Measurements from ENCODE around the gene AMOTL2. TPM values are rescaled to one million over a fixed set of nuclear protein-coding genes. Genes with fewer than 3 reads are reported as not detected.

The AMOTL2 gene
- total and polyA plus RNA-seq, 10 of the 15 experiments (the other 5 are each of a cell fraction or from before 2014, with no cell fraction given) = 0.20 to 0.33 TPM; not detected in 8

- H3K4me3 ChIP-seq = no peak overlapping the region
- in situ Hi-C loops (cut with MboI) = no loop called here
- H3K4me1 ChIP-seq (ENCODE audit: control insufficient read depth, insufficient read depth, low read length) = no peaks in the 10 kb centered on the region
- H3K36me3 ChIP-seq (ENCODE audit: control insufficient read depth in 2 of 2, insufficient read depth in 2 of 2, low read length in 1 of 2) = no peaks in the 10 kb centered on the region
- POLR2A ChIA-PET = interaction anchor here (0.5 kb wide), 1 partner anchor 9 kb away, joined by 4 read pairs; no protein-coding TSS in a partner anchor
- ATAC-seq = no peak
- CTCF ChIA-PET = interaction anchor here (1.4 to 1.6 kb wide), 3 partner anchors 9 to 158 kb away, joined by 3 to 8 read pairs (median 3); no protein-coding TSS in a partner anchor
- SMC1A ChIA-PET (ENCODE audit: uncharacterized antibody, unreplicated experiment) = no interaction called here
- no peaks in the 10 kb centered on the region for H3K9me3 ChIP-seq (replicated peaks; ENCODE audit: control insufficient read depth, insufficient read depth, low read length)
- H2AFZ ChIP-seq (ENCODE audit: control insufficient read depth, low read depth, low read length) = no peak overlapping the region
- H3K9ac ChIP-seq (ENCODE audit: control insufficient read depth, insufficient read depth, low read length) = no peak overlapping the region
- H3K27me3 ChIP-seq (replicated peaks in 1 of 2; ENCODE audit: control insufficient read depth in 2 of 2, insufficient read depth in 2 of 2, low read length in 1 of 2) = peaks cover 6 to 8% of the 10 kb centered on the region in 2 experiments
- H3K4me2 ChIP-seq (ENCODE audit: control insufficient read depth, insufficient read depth) = no peak overlapping the region
- DNase-seq (ENCODE audit: low read depth, low spot score) = no peak
- WGBS (ENCODE audit: insufficient coverage, insufficient replicate concordance, low lambda C conversion rate, missing lambda C conversion rate) = 80% methylated on average over 6 of the region's 6 CpGs
- H3K79me2 ChIP-seq (ENCODE audit: control insufficient read depth, insufficient read depth, low read length) = no peaks in the 10 kb centered on the region
- no peak overlapping the region for H3K27ac ChIP-seq (ENCODE audit: control insufficient read depth, insufficient read depth)
- H4K20me1 ChIP-seq (ENCODE audit: control insufficient read depth, insufficient read depth) = no peaks in the 10 kb centered on the region
- intact Hi-C loops (cut with micrococcal nuclease; ENCODE audit: unreplicated experiment) = no loop called here
- no peak for FAIRE-seq
- RAD21 ChIA-PET (ENCODE audit: unreplicated experiment) = no interaction called here
- BruUV-seq (replicated peaks) = no TSS peak
- no peak for TF ChIP-seq BCLAF1 (IDR thresholded peaks at IDR 0.05)
- no peak for TF ChIP-seq FOS (IDR thresholded peaks at IDR 0.05; ENCODE audit: borderline replicate concordance, extremely low read depth, insufficient read length)
- TF ChIP-seq CBX5 (IDR thresholded peaks at IDR 0.05; ENCODE audit: low read depth) = no peak
- TF ChIP-seq NFIC (IDR thresholded peaks at IDR 0.05; ENCODE audit: low read depth, low read length) = no peak
- TF ChIP-seq RCOR1 (conservative IDR thresholded peaks at IDR 0.05; ENCODE audit: low read depth, low read length) = no peak
- TF ChIP-seq SKIL (IDR thresholded peaks at IDR 0.05; ENCODE audit: low read depth, poor library complexity, severe bottlenecking) = no peak
- no peak for TF ChIP-seq TBL1XR1 (IDR thresholded peaks at IDR 0.05; ENCODE audit: low read depth, low read length)
- TF ChIP-seq IRF3 (IDR thresholded peaks at IDR 0.05) = no peak
- no peak for TF ChIP-seq PAX8 (IDR thresholded peaks at IDR 0.05)
- TF ChIP-seq RB1 (IDR thresholded peaks at IDR 0.05; ENCODE audit: borderline replicate concordance) = no peak
- no peak for TF ChIP-seq RUNX3 (IDR thresholded peaks at IDR 0.05; ENCODE audit: low read length)
- no peak for TF ChIP-seq HDAC6 (IDR thresholded peaks at IDR 0.05; ENCODE audit: unreplicated experiment)
- no peak for TF ChIP-seq IKZF1 (conservative IDR thresholded peaks at IDR 0.05)
- no peak for TF ChIP-seq SUPT20H (IDR thresholded peaks at IDR 0.05; ENCODE audit: borderline replicate concordance, control insufficient read depth, low read depth, low read length)
- no peak for TF ChIP-seq EP300 (IDR thresholded peaks at IDR 0.05; ENCODE audit: borderline replicate concordance in 1 of 2, control insufficient read depth in 1 of 2, low read depth in 2 of 2, low read length in 2 of 2)
- no peak for TF ChIP-seq SIX5 (IDR thresholded peaks at IDR 0.05; ENCODE audit: low read depth, low read length, severe bottlenecking)
- no peak for TF ChIP-seq NR2C1 (IDR thresholded peaks at IDR 0.05)
Observed at GRCh38 chr3:134317106-134317947, 56.9 kb downstream of the AMOTL2 start.
